ENCODE data around the gene UBALD1.

The UBALD1 gene

GRCh38 chr16:4614571-4615383 lies at the start of gene UBALD1:
Gene UBALD1 (minus strand): TSS chr16:4614888. CDS start chr16:4614797, 91 bp downstream.
- DNase-seq: peak; percentile 75

- peak; percentile 94 for DNase-seq
These were observed 49.2 kb upstream of the UBALD1 start for GRCh38 chr16:4663777-4664465.

GRCh38 chr16:4663465-4663776 lies 48.7 kb upstream of the UBALD1 start:
- no peak for DNase-seq

- DNase-seq: no peak
These were observed 47.0 kb upstream of the UBALD1 start for GRCh38 chr16:4661661-4662060.

- peak; percentile 59 for DNase-seq
These were observed 45.8 kb upstream of the UBALD1 start for GRCh38 chr16:4660454-4661007.

- no peak for DNase-seq
These were observed 45.0 kb upstream of the UBALD1 start for GRCh38 chr16:4659363-4660353.

- no peak for DNase-seq
These were observed 42.3 kb upstream of the UBALD1 start for GRCh38 chr16:4656695-4657686.

- DNase-seq: no peak
These were observed 41.5 kb upstream of the UBALD1 start for GRCh38 chr16:4656221-4656620.

GRCh38 chr16:4655801-4656200 lies 41.1 kb upstream of the UBALD1 start:
- DNase-seq: no peak

- DNase-seq: no peak
These were observed 40.4 kb upstream of the UBALD1 start for GRCh38 chr16:4654964-4655590.

GRCh38 chr16:4654011-4654963 lies 39.6 kb upstream of the UBALD1 start:
- no peak for DNase-seq

GRCh38 chr16:4652561-4652960 lies 37.9 kb upstream of the UBALD1 start:
- no peak for DNase-seq

- DNase-seq: no peak
These were observed 37.1 kb upstream of the UBALD1 start for GRCh38 chr16:4651827-4652226.

- DNase-seq: peak; percentile 64
These were observed 35.9 kb upstream of the UBALD1 start for GRCh38 chr16:4650443-4651074.

- peak; percentile 48 for DNase-seq
These were observed 35.2 kb upstream of the UBALD1 start for GRCh38 chr16:4649744-4650442.

- DNase-seq: no peak
These were observed 34.2 kb upstream of the UBALD1 start for GRCh38 chr16:4648917-4649316.

GRCh38 chr16:4647644-4647980 lies 32.9 kb upstream of the UBALD1 start:
- DNase-seq: no peak

- DNase-seq: no peak
These were observed 32.3 kb upstream of the UBALD1 start for GRCh38 chr16:4646773-4647643.
